Measurements from ENCODE around the gene ARF3. TPM values are rescaled to one million over a fixed set of nuclear protein-coding genes. Genes with fewer than 3 reads are reported as not detected.

ARF3 gene
- total and polyA plus RNA-seq, 2 donors from 2014 or later, result 111 to 229 TPM

GRCh38 chr12:48969160-48969771 lies 12.0 kb upstream of the ARF3 start:
- H3K9me3 ChIP-seq (ENCODE audit: control insufficient read depth in 2 of 3, insufficient read depth in 1 of 3, low read length in 3 of 3), result no peaks in the 10 kb centered on the region
- TF ChIP-seq CTCF (IDR thresholded peaks at IDR 0.05; ENCODE audit: borderline replicate concordance, extremely low read depth, insufficient read depth), result no peak
- H3K27ac ChIP-seq (ENCODE audit: low read depth in 2 of 2, low read length in 2 of 2), result no peak overlapping the region
- no peak for FAIRE-seq
- H3K4me1 ChIP-seq (ENCODE audit: control insufficient read depth in 2 of 3, insufficient read depth in 2 of 3, low read depth in 1 of 3, low read length in 3 of 3), result peaks cover 0 to 10% (median 2%) of the 10 kb centered on the region in 3 donors
- no peaks in the 10 kb centered on the region for H3K36me3 ChIP-seq (ENCODE audit: control insufficient read depth in 2 of 3, insufficient read depth in 3 of 3, low read length in 3 of 3)
- H3K27me3 ChIP-seq (ENCODE audit: control insufficient read depth, insufficient read depth, low read length), result peaks cover 38% of the 10 kb centered on the region
- intact Hi-C loops (cut with DNase I), result no loop called here
- no peak overlapping the region for H3K4me3 ChIP-seq (ENCODE audit: low read length in 3 of 3)
- H3K9ac ChIP-seq (ENCODE audit: low read length in 3 of 3), result no peak overlapping the region
- DNase-seq, result no peak

- Histone ChIP-seq H3K9ac (ENCODE audit: low read length in 3 of 3) (no peak overlapping the region), H3K4me3 (ENCODE audit: low read length in 3 of 3) (no peak overlapping the region), H3K27me3 (ENCODE audit: control insufficient read depth, insufficient read depth, low read length) (peaks cover 32% of the 10 kb centered on the region), H3K9me3 (ENCODE audit: control insufficient read depth in 2 of 3, insufficient read depth in 1 of 3, low read length in 3 of 3) (no peaks in the 10 kb centered on the region), H3K36me3 (ENCODE audit: control insufficient read depth in 2 of 3, insufficient read depth in 3 of 3, low read length in 3 of 3) (no peaks in the 10 kb centered on the region), H3K4me1 (ENCODE audit: control insufficient read depth in 2 of 3, insufficient read depth in 2 of 3, low read depth in 1 of 3, low read length in 3 of 3) (peaks cover 0 to 10% (median 2%) of the 10 kb centered on the region in 3 donors), H3K27ac (ENCODE audit: low read depth in 2 of 2, low read length in 2 of 2) (no peak overlapping the region)
- DNase-seq, result no peak
- no peak for FAIRE-seq
- intact Hi-C loops (cut with DNase I), result no loop called here
- no peak for TF ChIP-seq CTCF (IDR thresholded peaks at IDR 0.05; ENCODE audit: borderline replicate concordance, extremely low read depth, insufficient read depth)
Measured at GRCh38 chr12:48968467-48968866, 11.2 kb upstream of the ARF3 start.

GRCh38 chr12:48967991-48968390 lies 10.7 kb upstream of the ARF3 start:
- FAIRE-seq (no peak), DNase-seq (no peak)
- H3K27ac ChIP-seq (ENCODE audit: low read depth in 2 of 2, low read length in 2 of 2), result no peak overlapping the region
- H3K9ac ChIP-seq (ENCODE audit: low read length in 3 of 3), result no peak overlapping the region
- peaks cover 28% of the 10 kb centered on the region for H3K27me3 ChIP-seq (ENCODE audit: control insufficient read depth, insufficient read depth, low read length)
- no peaks in the 10 kb centered on the region for H3K36me3 ChIP-seq (ENCODE audit: control insufficient read depth in 2 of 3, insufficient read depth in 3 of 3, low read length in 3 of 3)
- intact Hi-C loops (cut with DNase I), result no loop called here
- H3K9me3 ChIP-seq (ENCODE audit: control insufficient read depth in 2 of 3, insufficient read depth in 1 of 3, low read length in 3 of 3), result no peaks in the 10 kb centered on the region
- H3K4me3 ChIP-seq (ENCODE audit: low read length in 3 of 3), result no peak overlapping the region
- no peak for TF ChIP-seq CTCF (IDR thresholded peaks at IDR 0.05; ENCODE audit: borderline replicate concordance, extremely low read depth, insufficient read depth)
- peaks cover 0 to 10% (median 2%) of the 10 kb centered on the region in 3 donors for H3K4me1 ChIP-seq (ENCODE audit: control insufficient read depth in 2 of 3, insufficient read depth in 2 of 3, low read depth in 1 of 3, low read length in 3 of 3)
